GM06990 (cell line): Measurements from ENCODE around the gene MGAT3.

Source experiments
- DNase-seq: peaks from one replicate; pipeline ENCODE4 v3.0.0-alpha.2; 2011; ENCODE audit not compliant: insufficient read length; ENCODE audit errors: extremely low read depth
- H3K27me3 ChIP-seq: replicated peaks from 2 replicates; pipeline ENCODE4 v1.6.0; 2011; ENCODE audit warnings: low read length; ENCODE audit not compliant: control insufficient read depth, insufficient read depth
- H3K36me3 ChIP-seq: 2 replicates; pipeline ENCODE4 v1.5.1; 2011; ENCODE audit warnings: low read length; ENCODE audit not compliant: control insufficient read depth, insufficient read depth
- H3K4me3 ChIP-seq: replicated peaks from 2 replicates; pipeline ENCODE4 v1.5.1; 2011; ENCODE audit warnings: low read depth, mild to moderate bottlenecking, control low read depth, low read length
- TF ChIP-seq, protein P1 (sequence below): IDR thresholded peaks from 2 replicates; pipeline ENCODE4 v1.5.1; 2011; ENCODE audit warnings: low read length, control low read depth, mild to moderate bottlenecking, inconsistent platforms; ENCODE audit not compliant: insufficient read depth, poor library complexity, severe bottlenecking

Gene MGAT3

DNA sequence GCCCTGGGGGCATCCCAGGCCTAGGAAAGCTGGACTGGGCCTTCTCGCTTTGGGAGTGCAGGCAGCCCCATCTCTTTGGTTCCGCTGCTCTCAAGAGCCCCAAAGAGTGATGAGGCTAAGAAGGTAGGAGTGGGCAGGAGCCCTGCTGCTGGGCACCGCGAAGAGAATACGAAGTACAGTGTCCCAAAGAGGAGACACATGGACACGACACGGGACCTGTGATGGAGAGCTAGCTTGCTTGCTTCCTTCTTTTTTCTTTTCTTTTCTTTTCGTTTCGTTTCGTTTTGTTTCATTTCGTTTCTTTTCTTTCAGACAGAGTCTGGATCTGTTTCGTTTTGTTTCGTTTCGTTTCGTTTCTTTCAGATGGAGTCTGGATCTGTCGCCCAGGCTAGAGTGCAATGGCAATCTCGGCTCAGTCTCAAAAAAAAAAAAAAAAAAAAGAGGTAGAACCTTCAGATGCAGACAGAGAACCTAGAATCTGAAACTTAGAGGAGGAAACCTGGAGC lies 10.6 kb downstream of the MGAT3 start:
- Histone ChIP-seq H3K27me3 (no peaks in the 10 kb centered on the region), H3K36me3 (peaks cover 8% of the 10 kb centered on the region), H3K4me3 (no peak overlapping the region)
- TF ChIP-seq, protein P1, sequence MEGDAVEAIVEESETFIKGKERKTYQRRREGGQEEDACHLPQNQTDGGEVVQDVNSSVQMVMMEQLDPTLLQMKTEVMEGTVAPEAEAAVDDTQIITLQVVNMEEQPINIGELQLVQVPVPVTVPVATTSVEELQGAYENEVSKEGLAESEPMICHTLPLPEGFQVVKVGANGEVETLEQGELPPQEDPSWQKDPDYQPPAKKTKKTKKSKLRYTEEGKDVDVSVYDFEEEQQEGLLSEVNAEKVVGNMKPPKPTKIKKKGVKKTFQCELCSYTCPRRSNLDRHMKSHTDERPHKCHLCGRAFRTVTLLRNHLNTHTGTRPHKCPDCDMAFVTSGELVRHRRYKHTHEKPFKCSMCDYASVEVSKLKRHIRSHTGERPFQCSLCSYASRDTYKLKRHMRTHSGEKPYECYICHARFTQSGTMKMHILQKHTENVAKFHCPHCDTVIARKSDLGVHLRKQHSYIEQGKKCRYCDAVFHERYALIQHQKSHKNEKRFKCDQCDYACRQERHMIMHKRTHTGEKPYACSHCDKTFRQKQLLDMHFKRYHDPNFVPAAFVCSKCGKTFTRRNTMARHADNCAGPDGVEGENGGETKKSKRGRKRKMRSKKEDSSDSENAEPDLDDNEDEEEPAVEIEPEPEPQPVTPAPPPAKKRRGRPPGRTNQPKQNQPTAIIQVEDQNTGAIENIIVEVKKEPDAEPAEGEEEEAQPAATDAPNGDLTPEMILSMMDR = no peak
- no peak for DNase-seq

DNA sequence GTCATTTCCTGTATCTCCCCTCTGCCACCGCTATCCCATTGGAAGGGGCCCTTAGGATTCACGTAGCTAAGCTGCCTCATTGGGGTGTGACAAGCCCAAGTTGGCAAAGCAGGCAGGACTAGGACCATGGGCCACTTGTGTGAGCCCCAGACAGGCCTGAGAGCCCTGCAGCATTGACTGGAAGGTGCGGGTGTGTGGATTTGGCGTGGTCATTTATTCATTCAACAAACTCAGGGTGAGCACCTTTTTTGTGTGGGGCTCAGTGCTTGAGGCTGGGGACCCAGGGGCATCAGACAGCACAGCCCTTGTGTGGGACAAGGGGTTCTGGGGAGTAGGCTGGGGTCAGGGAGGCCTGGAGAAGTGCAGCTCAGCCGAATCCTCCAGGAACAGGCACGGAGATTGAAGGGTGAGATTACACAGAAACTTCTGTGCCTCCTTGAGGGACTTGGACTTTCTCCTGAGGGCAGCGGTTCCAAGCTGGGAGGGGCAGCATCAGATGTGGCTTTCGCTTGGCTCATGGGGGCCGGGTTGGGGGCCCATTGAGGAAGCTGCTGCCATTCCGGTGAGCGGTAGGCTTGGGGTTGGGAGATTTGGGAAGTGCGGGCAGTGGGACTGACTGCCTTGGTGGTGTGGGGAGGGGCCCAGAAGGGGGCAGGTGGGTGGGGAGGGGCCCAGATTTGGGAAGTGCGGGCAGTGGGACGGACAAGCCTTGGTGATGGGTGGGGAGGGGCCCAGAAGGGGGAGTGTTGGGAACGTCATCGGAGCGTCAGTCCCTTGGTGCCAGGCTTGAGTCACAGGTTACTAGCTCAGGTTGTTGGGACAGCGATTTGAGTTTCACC lies 11.9 kb downstream of the MGAT3 start:
- peaks cover 8% of the 10 kb centered on the region for H3K36me3 ChIP-seq
- H3K27me3 ChIP-seq = no peaks in the 10 kb centered on the region
- TF ChIP-seq, protein P1 = no peak
- H3K4me3 ChIP-seq = no peak overlapping the region
- DNase-seq = no peak

DNA sequence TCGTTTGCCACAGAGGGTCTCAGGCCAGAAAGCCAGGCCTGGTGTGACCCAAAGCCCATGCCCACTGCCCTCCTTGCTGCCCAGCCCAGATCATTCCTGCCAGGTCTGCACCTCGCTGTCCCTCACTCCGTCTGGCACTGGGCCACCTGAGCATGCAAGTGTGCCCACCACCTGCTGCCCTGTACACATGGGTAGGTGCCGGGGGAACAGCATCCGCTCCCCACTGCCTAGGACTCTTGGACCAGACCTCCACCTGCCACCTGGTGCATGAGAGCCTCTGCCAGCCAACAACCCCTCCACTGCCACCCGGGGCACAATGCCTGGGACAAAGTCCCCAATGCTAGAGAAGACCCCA lies 12.5 kb downstream of the MGAT3 start:
- H3K27me3 ChIP-seq = no peaks in the 10 kb centered on the region
- DNase-seq = no peak
- peaks cover 12% of the 10 kb centered on the region for H3K36me3 ChIP-seq
- H3K4me3 ChIP-seq = no peak overlapping the region
- TF ChIP-seq, protein P1 = no peak

DNA sequence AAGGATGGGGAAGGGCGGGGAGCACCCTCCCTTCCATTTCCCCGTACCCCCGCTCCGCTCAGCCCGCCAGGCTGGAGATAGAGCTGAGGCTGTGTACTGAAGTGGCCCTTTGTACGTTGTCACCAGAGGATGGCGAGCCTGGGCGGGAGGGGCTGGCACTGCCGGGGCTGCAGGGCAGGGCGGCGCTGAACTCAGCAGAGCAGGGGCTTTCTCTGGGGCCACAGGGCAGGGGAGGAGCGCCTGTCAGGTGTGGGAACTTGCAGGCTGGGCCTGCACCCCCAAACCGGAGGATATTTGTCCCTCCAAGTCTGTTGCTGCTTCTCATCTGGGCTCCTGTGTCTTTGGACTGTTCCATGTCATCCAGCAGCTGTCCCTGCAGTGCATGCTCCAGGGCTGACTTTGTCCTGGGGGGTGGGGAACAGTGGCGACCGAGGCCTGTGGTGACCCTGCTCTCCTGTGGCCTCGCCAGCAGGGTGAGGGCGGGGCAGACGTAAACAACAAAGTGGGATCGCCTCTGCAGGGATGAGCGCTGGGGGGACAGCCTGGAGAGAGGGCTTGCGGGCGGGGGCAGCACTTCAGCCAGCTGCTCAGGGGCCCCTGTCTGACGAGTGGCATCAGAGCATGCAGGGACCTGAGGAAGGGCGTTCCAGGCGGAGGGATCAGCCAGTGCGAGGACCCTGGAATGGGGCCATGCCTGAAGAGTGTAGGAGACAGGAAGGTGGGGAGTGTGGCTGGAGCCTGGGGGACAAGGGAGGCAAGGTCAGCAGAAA lies 13.1 kb downstream of the MGAT3 start:
- Histone ChIP-seq H3K36me3 (peaks cover 15% of the 10 kb centered on the region), H3K4me3 (no peak overlapping the region), H3K27me3 (no peaks in the 10 kb centered on the region)
- TF ChIP-seq, protein P1 = no peak
- DNase-seq = no peak

DNA sequence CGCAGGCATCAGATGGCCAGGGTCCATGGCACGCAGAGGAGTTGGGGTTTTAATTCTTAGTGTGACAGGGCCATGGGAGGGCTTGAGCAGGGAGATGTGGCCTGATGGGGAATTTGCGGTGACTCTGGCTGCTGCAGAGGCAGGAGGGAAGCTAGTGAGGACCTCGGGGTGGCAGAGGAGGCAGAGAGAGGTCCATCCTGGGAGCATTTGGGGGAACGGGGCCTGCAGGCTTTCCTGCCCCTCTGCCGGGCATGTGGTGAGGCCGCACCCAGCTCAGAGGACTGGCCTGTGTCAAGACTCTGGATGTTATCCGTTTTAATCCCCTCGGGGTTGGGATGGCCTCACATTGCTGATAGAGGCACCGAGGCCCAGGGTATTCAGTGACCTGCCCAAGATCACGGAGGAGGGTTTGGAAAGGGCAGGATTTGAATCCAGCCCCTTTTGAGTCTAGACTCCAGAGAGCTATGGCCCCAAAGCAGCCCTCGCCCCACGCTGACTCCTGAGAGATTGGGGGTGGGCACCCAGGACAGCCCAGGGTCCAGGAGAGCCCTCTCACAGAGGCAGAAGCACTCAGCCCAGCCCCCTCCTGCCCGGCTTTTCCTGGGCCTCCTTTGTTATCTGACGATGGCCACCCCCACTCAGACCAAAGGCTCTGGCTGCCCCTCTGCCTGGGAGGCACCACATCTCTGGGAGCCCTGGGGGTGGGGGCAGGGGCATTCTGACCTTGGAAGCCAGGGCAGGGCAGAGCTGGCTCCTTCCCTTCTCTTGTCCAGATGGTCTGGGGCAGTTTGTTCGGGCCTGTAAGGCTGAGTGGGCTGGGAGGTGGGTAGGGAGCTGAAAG lies 13.9 kb downstream of the MGAT3 start:
- Histone ChIP-seq H3K36me3 (peaks cover 15% of the 10 kb centered on the region), H3K4me3 (no peak overlapping the region), H3K27me3 (no peaks in the 10 kb centered on the region)
- no peak for DNase-seq
- TF ChIP-seq, protein P1 = no peak
